Left ventricle myocardium inferior (tissue), 1 donor: ENCODE results near the gene ENTPD8. TPM values are rescaled to one million over a fixed set of nuclear protein-coding genes. Genes with fewer than 3 reads are reported as not detected.

Experiments used
- DNase-seq: peaks from one replicate; pipeline ENCODE4 v3.0.0-alpha.2; 2020
- H3K27ac ChIP-seq: fragments of 200-600 bp; replicated peaks from 2 replicates; pipeline ENCODE4 v1.8.0; 2021
- H3K27me3 ChIP-seq: fragments of 200-600 bp; 2 replicates; pipeline ENCODE4 v1.8.0; 2021; ENCODE audit warnings: low read depth
- H3K36me3 ChIP-seq: fragments of 200-600 bp; 2 replicates; pipeline ENCODE4 v1.8.0; 2021
- H3K4me1 ChIP-seq: fragments of 200-600 bp; 2 replicates; pipeline ENCODE4 v1.8.0; 2021
- H3K4me3 ChIP-seq: fragments of 200-600 bp; 2 replicates; pipeline ENCODE4 v1.8.0; 2021; ENCODE audit warnings: mild to moderate bottlenecking, moderate library complexity
- H3K9me3 ChIP-seq: fragments of 200-600 bp; replicated peaks from 2 replicates; pipeline ENCODE4 v1.8.0; 2021
- intact Hi-C: fragments of 100-400 bp; cut with micrococcal nuclease; formaldehyde crosslinking; loops from one replicate; pipeline ENCODE4 v1.11.0; 2022
- total RNA-seq: library from RNA; stranded (reverse); fragmentation: NEBNext Ultra II Directional; extraction: Animal tissue kit (Norgen Biotek cat#: 25700); gene quantifications from one replicate; pipeline ENCODE4 v1.2.1, GENCODE V29; 2021
- TF ChIP-seq, protein P1 (sequence below): fragments of 200-600 bp; IDR thresholded peaks from 2 replicates; pipeline ENCODE4 v1.8.0; 2021; ENCODE audit warnings: antibody characterized with exemption, mild to moderate bottlenecking, borderline replicate concordance
- donor health status: DM: no; HTN: yes; CAD: no; lungs with severe emphysema.

ENTPD8 gene
- total RNA-seq, 1 donor from 2014 or later: not detected

DNA sequence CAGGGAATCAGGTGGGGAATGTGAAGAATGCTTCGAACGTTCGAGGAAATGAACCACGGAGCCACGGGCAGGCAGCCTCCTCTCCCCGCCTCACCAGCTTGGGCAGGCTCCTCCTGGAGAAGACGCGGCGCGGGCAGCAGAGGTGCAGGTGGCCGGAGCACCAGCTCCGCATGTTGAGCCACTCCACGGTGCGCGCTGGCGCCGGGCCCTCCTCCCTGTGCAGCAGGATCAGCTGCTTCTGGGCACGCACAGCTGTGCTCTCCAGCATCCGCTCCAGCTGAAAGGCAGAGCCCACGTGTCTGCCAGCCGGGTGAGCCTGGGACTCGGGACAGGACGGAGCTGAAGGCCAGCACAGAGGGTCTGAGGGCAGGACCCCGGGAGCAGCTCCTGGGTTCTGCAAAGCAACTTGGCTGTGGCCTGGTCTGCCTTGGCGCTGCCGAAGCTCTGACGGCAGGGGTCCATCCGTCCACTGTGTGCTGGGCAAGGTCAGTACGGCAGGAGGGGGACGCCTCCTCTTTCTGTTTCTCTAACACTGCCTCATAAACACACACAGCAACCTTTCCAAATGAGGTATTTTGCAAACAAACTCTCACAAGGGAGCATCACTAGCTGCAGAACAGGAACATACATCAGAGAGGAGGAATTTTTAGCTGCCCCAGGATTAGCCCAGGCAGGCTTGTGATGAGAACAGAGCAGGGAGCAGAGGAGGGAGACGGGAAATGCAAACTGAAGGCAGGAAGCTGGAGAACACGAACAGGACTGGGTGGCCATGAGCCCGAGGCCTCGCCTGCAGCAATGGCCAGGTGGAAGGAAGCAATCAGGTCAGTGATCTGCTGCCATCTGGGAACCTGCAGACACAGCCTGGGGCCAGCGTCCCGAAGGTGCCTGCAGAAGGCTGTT lies 38.1 kb upstream of the ENTPD8 start:
- Histone ChIP-seq H3K4me1 (peaks cover 7% of the 10 kb centered on the region), H3K27me3 (no peaks in the 10 kb centered on the region), H3K9me3 (peaks cover 24% of the 10 kb centered on the region), H3K4me3 (no peak overlapping the region), H3K36me3 (peaks cover 20% of the 10 kb centered on the region), H3K27ac (no peak overlapping the region)
- TF ChIP-seq, protein P1, sequence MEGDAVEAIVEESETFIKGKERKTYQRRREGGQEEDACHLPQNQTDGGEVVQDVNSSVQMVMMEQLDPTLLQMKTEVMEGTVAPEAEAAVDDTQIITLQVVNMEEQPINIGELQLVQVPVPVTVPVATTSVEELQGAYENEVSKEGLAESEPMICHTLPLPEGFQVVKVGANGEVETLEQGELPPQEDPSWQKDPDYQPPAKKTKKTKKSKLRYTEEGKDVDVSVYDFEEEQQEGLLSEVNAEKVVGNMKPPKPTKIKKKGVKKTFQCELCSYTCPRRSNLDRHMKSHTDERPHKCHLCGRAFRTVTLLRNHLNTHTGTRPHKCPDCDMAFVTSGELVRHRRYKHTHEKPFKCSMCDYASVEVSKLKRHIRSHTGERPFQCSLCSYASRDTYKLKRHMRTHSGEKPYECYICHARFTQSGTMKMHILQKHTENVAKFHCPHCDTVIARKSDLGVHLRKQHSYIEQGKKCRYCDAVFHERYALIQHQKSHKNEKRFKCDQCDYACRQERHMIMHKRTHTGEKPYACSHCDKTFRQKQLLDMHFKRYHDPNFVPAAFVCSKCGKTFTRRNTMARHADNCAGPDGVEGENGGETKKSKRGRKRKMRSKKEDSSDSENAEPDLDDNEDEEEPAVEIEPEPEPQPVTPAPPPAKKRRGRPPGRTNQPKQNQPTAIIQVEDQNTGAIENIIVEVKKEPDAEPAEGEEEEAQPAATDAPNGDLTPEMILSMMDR: no peak
- DNase-seq: no peak
- intact Hi-C loops: no loop called here

DNA sequence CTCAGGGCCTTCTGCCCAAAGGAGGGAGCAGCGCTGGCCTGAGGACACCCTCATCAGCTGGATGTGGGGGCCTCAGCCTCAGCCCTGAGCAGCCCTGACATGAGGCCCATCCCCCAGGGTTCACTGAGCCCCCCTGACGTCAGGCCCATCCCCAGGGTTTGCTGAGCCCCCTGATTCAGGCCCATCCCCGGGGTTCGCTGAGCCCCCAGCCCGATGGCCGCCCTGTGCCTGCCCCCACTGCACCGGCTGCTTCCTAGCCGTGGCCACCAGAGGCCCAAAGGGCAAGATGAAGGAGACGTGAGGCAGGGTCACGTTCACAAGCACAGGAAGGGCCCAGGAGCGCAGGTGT lies 37.4 kb upstream of the ENTPD8 start:
- Histone ChIP-seq H3K27me3 (no peaks in the 10 kb centered on the region), H3K9me3 (peaks cover 24% of the 10 kb centered on the region), H3K4me1 (peaks cover 7% of the 10 kb centered on the region), H3K27ac (no peak overlapping the region), H3K4me3 (no peak overlapping the region), H3K36me3 (peaks cover 20% of the 10 kb centered on the region)
- DNase-seq: no peak
- TF ChIP-seq, protein P1: no peak
- intact Hi-C loops: no loop called here

DNA sequence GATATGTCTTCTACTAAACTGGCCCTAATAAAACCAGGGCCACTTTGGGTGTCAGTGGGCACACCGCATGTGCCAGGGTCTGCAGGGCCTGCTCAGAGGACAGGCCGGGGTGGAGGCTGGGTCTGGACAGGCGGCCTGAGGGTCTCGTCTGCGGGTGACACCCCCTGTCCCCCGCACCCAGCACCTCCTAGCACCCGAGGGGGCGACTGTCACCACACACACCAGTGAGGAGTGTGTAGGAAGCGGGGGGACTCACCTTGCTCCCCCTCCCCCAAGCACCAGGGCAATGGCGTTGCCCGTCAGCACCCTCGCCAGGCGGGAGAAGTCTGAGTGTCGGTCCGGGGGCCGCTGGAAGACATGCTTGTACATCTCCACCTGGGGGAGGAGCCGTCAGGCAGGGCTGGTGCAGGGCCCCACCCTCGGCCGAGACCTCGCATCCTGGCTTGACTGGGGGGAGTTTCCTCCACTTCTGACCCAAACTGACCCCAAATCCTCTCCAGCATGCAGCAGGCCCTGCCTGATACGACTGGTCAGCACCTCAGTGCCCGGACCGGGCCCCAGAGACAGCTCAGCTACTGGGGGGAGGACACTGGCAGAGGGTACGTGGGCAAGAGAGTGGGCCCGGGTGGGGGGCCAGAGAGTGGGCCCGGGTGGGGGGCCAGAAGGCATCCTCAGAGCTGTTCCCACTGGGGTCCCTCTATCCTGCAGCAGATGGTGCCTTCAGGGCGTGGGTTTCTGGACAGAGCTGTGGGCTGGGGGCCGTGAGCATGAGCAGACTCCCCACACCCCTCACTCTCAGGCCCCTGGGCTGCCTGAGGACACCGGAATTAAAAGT lies 36.8 kb upstream of the ENTPD8 start:
- H3K4me3 ChIP-seq: no peak overlapping the region
- intact Hi-C loops: no loop called here
- H3K9me3 ChIP-seq: peaks cover 24% of the 10 kb centered on the region
- peaks cover 20% of the 10 kb centered on the region for H3K36me3 ChIP-seq
- H3K4me1 ChIP-seq: peaks cover 7% of the 10 kb centered on the region
- no peak for DNase-seq
- no peak overlapping the region for H3K27ac ChIP-seq
- H3K27me3 ChIP-seq: no peaks in the 10 kb centered on the region
- TF ChIP-seq, protein P1: no peak

DNA sequence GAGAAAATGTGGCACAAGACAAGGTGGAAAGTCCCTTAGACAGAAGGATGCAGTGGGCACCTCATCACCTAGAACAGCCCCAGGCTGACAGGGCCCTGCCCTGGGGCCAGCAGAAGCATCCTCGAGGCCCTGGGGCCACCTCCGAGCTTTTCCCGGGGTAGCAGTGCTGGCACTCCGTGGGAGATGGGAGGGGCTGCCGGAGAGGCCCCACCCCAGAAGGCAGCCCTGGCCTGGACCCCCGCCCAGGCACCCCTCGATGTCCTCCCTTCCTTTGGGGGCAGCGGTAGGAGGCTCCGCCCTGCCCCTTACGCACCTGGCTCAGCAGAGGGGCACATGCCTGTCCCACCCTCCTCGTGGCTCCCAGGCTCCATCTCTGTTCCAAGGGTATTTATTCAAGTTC lies 35.7 kb upstream of the ENTPD8 start:
- no peaks in the 10 kb centered on the region for H3K27me3 ChIP-seq

DNA sequence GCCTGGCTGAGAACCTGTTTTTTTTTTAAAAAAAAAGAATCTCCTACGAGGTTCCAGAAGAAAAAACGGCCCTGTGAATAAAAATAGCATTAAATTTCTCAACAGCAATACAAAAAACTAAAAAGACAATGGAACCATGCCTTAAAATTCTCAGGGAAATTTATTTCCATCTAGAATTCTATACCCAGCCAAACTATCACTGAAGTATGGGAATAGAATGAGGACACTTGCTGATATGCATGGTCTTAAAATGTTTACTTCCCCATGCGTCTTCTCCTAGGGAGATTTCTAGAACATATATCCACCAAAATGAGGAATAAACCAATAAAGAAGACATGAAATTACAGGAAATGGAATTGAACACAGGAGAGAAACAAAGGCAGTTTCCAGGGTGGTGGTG lies 34.5 kb upstream of the ENTPD8 start:
- intact Hi-C loops: no loop called here

More for the DNA sequence above, 35.7 kb upstream of the ENTPD8 start:
- no peak overlapping the region for H3K4me3 ChIP-seq
- DNase-seq: no peak
- intact Hi-C loops: no loop called here
- peaks cover 1% of the 10 kb centered on the region for H3K4me1 ChIP-seq
- H3K27ac ChIP-seq: no peak overlapping the region
- TF ChIP-seq, protein P1: no peak
- H3K36me3 ChIP-seq: peaks cover 20% of the 10 kb centered on the region
- peaks cover 24% of the 10 kb centered on the region for H3K9me3 ChIP-seq

More for the DNA sequence above, 34.5 kb upstream of the ENTPD8 start:
- peaks cover 20% of the 10 kb centered on the region for H3K36me3 ChIP-seq
- no peaks in the 10 kb centered on the region for H3K27me3 ChIP-seq
- DNase-seq: no peak
- peaks cover 24% of the 10 kb centered on the region for H3K9me3 ChIP-seq
- H3K4me3 ChIP-seq: no peak overlapping the region
- no peaks in the 10 kb centered on the region for H3K4me1 ChIP-seq
- TF ChIP-seq, protein P1: no peak
- no peak overlapping the region for H3K27ac ChIP-seq
